K562 (cell line): Measurements from ENCODE around the gene ANKRD23. TPM values are rescaled to one million over a fixed set of nuclear protein-coding genes. Genes with fewer than 3 reads are reported as not detected.

Experiments used
- CREM ChIP-seq: IDR thresholded peaks from 2 replicates; pipeline ENCODE4 v1.6.1; 2014; ENCODE audit warnings: antibody characterized with exemption, low read depth
- GTF2E2 ChIP-seq: fragments of 200-800 bp; sonication (Bioruptor generic); IDR thresholded peaks from 2 replicates; pipeline ENCODE4 v1.6.1; 2016; ENCODE audit warnings: missing genetic modification characterization, missing compliant biosample characterization
- JUN ChIP-seq, 2 experiments: sonication (generic) in 1 of 2; formaldehyde crosslinking in 1 of 2; IDR thresholded peaks; 2 replicates each; pipeline versions ENCODE4 v1.6.1 to v1.8.0; 2012 to 2022; ENCODE audit warnings: borderline replicate concordance in 2 of 2, mild to moderate bottlenecking in 2 of 2, improper control_type of control experiment in 1 of 2, low read depth in 1 of 2, low read length in 1 of 2, missing genetic modification reagents in 1 of 2
- KDM5B ChIP-seq: fragments of 200-600 bp; sonication (generic); IDR thresholded peaks from 2 replicates; pipeline ENCODE4 v1.6.1; 2012; ENCODE audit warnings: low read depth, mild to moderate bottlenecking, moderate library complexity, low read length, control low read depth, inconsistent platforms; ENCODE audit not compliant: insufficient replicate concordance
- NEUROD1 ChIP-seq: fragments of 150-350 bp; IDR thresholded peaks from 2 replicates; pipeline ENCODE4 v1.6.1; 2014; ENCODE audit warnings: borderline replicate concordance, low read length, low read depth; ENCODE audit not compliant: partially characterized antibody
- SAFB ChIP-seq: fragments of 200-400 bp; formaldehyde crosslinking; IDR thresholded peaks from 2 replicates; pipeline ENCODE4 v1.6.1; 2017; ENCODE audit warnings: low read depth, low read length, borderline replicate concordance
- TSC22D4 ChIP-seq: fragments of 450-650 bp; IDR thresholded peaks from 2 replicates; pipeline ENCODE4 v1.6.1; 2016; ENCODE audit warnings: missing genetic modification characterization, missing biosample characterization, control low read depth
- ZBTB9 ChIP-seq: fragments of 450-650 bp; formaldehyde crosslinking; IDR thresholded peaks from 2 replicates; pipeline ENCODE4 v1.4.0; 2020; ENCODE audit warnings: mild to moderate bottlenecking, moderate library complexity
- polyA plus RNA-seq, 8 experiments: library from polyadenylated mRNA; depleted of rRNA in 4 of 8; stranded (reverse) in 5 of 8; unstranded in 3 of 8; fragments of >200 nt; fragmentation: Nextera tagmentation in 2 of 8; fragmentation: Illumina TruSeq in 1 of 8; extraction: Ambion mirVana in 2 of 8; extraction: Trizol in 1 of 8; gene quantifications; 2 replicates each; pipeline versions ENCODE4 v1.2.1 to v1.2.3, GENCODE V29; 2011 to 2014; ENCODE audit warnings: inconsistent platforms in 1 of 8, missing spikeins in 1 of 8
- total RNA-seq, 7 experiments: library from RNA; depleted of rRNA in 6 of 7; stranded (reverse); fragments of >200 nt in 6 of 7; fragmentation: Illumina TruSeq in 2 of 7; extraction: Trizol in 2 of 7; gene quantifications; 2 replicates each; pipeline versions ENCODE4 v1.2.1 to v1.2.3, GENCODE V29; 2011 to 2021; ENCODE audit warnings: low replicate concordance in 1 of 7
- TF ChIP-seq, protein P1 (sequence below): sonication (generic); formaldehyde crosslinking; IDR thresholded peaks from 2 replicates; pipeline ENCODE4 v1.8.0; 2022; ENCODE audit warnings: mild to moderate bottlenecking, missing genetic modification reagents
- TF ChIP-seq, protein P2 (sequence below): IDR thresholded peaks from 2 replicates; pipeline ENCODE4 v1.6.1; 2011; ENCODE audit warnings: borderline replicate concordance, low read depth, mild to moderate bottlenecking, moderate library complexity, low read length; ENCODE audit not compliant: insufficient read depth, poor library complexity, severe bottlenecking

The ANKRD23 gene
- total and polyA plus RNA-seq, 9 of the 15 experiments (the other 6 are each of a cell fraction or from before 2014, with no cell fraction given): 0.32 to 4.8 (median 2.8) TPM

DNA sequence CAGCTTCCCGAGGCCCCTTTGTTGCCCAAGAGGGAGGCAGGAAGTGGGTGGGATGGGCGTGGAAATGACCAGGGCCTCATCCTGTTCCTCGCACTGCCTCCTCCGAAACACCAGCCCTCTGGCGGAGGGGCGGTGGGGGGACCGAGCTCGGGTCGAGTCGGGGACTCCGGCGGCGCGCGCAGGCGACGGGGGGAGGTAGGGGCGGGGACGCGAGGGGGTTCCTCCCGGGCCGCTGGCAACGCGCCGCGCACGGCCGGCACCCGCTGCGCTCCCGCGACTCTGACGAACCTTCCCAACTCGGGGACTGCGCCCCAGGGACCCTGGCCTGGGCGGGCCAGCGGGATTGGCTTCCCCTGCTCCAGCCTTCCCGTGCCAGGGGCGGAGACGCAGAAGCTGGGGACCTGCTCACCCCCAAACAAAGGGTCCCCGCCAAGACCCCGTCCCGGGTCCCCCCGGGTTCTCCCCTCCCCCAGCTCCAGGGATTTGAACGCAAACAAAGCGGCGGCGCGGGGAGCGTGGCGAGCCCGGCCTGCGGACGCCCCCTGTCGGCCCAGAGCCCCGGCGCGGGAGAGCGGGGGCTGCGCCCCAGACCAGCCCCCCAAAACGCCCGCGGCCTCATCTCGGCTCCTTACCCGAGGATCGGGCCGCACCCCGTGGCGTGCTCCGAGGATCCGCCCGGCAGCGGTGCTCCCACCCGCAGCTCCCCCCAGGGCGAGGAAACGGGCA, 24.9 kb upstream of the ANKRD23 start (continued):
- TF ChIP-seq, protein P1, sequence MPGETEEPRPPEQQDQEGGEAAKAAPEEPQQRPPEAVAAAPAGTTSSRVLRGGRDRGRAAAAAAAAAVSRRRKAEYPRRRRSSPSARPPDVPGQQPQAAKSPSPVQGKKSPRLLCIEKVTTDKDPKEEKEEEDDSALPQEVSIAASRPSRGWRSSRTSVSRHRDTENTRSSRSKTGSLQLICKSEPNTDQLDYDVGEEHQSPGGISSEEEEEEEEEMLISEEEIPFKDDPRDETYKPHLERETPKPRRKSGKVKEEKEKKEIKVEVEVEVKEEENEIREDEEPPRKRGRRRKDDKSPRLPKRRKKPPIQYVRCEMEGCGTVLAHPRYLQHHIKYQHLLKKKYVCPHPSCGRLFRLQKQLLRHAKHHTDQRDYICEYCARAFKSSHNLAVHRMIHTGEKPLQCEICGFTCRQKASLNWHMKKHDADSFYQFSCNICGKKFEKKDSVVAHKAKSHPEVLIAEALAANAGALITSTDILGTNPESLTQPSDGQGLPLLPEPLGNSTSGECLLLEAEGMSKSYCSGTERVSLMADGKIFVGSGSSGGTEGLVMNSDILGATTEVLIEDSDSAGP: no peak
- TF ChIP-seq NEUROD1: no peak
- peak; percentile 47; the same call in 1 of the 2 replicates for TF ChIP-seq SAFB
- TF ChIP-seq KDM5B: peak; percentile 51
- TF ChIP-seq, protein P2, sequence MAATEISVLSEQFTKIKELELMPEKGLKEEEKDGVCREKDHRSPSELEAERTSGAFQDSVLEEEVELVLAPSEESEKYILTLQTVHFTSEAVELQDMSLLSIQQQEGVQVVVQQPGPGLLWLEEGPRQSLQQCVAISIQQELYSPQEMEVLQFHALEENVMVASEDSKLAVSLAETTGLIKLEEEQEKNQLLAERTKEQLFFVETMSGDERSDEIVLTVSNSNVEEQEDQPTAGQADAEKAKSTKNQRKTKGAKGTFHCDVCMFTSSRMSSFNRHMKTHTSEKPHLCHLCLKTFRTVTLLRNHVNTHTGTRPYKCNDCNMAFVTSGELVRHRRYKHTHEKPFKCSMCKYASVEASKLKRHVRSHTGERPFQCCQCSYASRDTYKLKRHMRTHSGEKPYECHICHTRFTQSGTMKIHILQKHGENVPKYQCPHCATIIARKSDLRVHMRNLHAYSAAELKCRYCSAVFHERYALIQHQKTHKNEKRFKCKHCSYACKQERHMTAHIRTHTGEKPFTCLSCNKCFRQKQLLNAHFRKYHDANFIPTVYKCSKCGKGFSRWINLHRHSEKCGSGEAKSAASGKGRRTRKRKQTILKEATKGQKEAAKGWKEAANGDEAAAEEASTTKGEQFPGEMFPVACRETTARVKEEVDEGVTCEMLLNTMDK: peak; percentile 94
- peak; percentile 75 for TF ChIP-seq GTF2E2 (tag)
- no peak for TF ChIP-seq TSC22D4 (tag)
- TF ChIP-seq ZBTB9 (CRISPR knock-in tag): peak; percentile 61; the same call in 1 of the 2 replicates
- peak; percentile 17; the same call in 1 of the 2 replicates for TF ChIP-seq CREM
- TF ChIP-seq JUN (IDR thresholded peaks at IDR 0.05; ENCODE audit: borderline replicate concordance, low read depth, low read length): 0 out of 2 replicates have a peak, but pooled peaks have one; percentile 13
- no peak for TF ChIP-seq JUN (CRISPR knock-in tag; IDR thresholded peaks at IDR 0.05; ENCODE audit: borderline replicate concordance)
